ENCODE results near the gene MCF2L.

The MCF2L gene

DNA sequence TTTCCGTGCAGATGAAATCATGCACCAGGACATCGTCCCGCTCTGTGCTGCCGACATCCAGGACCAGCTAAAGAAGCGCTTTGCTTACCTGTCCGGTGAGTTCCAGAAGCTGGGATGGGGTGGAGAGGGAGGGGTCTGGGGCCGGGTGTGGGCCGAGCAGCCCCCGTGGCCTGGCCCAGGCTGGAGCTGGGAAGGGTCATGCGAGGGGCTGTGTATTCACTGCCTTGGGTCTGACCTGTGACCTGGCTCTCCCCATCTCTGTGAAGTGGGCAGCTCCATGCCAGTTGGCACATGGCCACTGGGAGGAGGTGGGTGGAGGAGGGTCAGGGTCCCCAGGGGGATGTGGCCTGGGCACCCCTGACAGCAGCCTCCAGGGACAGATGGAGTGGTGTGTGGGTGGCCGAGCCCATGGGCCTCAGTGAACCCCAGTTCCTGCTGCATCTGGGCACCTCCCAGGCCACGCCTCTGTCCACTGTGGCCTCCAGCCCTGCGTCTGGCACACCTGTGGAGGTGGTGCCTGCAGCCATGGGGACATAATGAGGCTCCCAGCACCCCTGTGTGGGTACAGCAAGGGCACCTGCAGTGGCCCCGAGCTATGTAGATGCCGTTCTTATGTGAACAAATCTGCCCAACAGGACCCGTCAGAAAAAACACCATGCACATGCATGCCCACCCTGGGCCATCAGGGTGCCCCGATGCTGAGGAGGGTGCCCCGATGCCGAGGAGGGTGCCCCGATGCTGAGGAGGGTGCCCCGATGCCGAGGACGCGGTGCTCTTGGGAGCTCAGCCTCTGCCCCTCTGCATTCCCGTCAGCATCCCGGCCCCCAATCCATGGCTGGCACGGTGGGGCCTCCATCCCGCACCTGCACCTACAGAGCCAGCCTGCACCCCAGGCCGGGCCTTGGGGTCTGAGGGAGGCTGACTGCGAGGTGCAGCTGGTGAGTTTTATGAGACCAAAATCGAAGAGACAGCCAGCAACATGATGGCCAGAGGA is 46.0 kb downstream of the MCF2L start:
- in situ Hi-C loops (cut with HindIII; ENCODE audit: low sequenced_read_pairs): no loop called here

DNA sequence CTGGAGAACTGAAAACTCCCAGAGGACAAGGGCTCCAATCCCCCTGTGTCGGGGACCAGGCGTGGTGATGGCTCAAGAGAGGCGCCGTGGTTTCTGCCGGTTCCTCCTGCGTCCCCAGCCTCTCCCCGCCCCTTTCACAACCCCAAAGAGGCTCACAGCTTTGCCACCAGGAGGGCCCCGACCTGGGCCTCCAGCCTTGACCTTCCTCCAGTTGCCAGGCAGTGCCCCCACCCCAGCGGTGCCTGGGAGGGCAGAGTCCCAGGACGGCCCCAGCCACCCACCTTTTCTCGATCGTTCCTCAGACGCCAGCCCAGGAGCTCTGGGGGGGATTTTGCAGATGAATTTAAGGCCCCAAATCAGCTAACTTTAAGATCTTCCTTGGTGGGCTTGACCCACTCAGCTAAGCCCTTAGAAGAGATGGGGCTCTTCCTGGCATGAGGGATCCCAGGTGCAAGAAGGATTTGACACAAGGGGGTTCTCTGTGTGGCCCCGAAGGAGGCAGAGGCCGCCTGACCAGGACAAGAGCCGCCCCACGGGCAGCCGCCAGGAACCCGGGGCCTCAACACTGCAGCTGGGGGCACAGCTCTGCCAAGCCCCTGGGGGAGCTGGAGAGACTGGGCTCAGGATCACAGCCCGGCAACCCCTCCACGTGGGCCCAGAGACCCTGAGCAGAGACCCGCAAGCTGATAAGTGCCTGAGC is 47.0 kb downstream of the MCF2L start:
- in situ Hi-C loops (cut with HindIII; ENCODE audit: low sequenced_read_pairs): no loop called here

DNA sequence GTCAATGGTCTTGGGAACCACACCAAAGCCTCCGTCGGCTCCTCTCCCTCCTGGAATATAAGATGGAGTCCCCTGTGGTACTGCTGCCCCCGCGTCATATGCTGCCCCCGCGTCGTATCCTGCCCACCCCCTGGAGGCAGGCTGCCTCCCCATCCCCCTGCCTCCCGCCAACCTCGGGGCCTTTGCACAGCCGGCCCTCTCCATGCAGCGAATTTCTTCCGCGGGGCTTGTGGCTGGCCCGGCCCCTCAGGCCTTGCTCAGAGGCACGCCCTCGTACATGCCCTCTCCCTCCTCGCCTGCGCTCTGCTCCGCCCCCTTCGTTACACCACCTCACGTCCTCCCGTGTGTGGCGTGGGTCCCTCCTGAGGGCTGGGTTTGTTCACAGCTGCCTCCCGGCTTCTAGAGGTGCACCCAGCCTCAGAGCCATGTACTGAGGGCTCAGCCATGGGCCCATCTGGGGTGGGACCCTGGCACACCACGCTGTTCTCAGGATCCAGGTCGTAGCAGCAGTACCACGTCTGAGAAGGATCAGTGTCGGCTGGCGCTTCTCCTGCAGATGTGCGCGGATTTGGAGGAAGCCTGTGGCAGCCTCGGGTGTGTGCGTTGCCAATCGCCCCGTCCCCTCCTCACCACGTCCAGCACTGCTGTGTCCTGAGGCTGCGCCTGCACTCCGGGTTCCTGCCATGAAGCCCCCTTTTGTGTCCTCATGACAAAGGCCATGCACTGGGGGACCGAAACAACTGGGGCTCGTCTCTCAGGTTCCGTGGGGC is 47.7 kb downstream of the MCF2L start:
- in situ Hi-C loops (cut with HindIII; ENCODE audit: low sequenced_read_pairs): no loop called here

DNA sequence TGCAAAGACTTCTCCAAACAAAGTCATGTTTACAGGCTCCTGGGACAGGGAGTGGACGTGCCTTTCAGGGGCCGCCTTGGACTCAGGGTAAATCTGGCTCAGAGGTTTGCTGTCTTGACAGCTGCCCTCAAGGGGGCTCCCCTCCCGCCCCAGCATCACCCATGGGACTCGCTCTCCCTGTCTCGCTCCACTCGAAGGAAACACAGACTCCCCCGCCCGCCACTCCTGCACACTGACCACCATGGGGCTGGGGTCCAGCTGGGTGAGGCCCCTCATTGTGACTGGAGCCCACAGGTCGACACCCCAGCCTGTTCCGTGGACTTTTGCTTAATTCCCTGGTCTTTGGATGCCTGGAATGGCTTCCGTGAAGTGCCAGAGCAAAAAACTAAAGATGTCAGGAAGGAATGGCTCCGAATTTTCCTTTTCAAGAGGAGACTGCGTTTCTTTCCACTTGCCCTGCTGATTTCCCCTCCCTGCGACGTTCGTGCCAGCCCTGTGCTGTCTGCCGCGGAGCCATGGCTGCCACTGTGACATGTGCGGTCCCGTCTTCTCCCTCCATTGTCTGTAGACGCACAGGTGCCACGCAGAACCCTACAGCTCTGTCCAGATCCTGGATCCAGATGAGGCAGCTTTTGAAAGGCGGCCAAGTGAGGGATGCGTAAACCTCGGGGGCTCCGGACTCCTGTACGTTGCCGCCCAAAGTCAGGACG is 48.6 kb downstream of the MCF2L start:
- in situ Hi-C loops (cut with HindIII; ENCODE audit: low sequenced_read_pairs): no loop called here

DNA sequence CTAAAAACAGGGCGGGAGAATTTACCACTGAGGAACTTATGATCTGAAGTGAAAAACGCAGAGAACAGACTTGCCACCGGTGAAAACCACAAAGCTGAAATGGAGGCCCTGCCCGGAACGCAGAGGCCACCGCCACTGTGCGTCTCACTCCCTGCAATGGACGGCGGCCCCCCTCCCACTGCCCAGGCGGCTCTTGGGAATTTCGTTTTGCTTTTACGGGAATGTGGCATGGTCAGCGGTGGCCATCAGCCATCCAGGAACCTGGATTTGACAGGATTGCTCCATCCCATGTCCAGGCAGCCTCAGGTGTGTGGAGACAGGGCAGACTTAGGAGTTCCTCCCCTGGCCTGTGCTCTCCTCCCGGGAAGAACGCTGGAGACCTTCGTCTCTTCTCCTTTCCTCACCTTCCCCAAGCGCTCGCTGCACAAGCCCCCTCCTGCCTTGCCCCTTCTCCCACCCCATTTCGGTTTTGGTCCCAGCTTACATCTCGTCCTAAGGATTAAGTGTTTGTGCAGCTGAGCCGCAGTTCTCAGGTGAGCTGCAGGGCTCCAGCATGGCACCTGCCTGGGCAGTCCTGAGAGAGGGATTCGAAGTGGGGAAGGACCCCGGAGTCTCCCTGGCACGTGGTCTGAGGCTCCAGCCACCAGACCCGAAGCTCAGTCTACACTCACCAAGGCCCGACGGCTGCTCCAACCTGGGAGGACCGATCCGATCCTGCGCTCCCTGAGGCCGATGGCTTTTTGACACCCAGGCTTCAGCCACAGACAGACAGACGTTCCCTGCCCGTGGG is 49.9 kb downstream of the MCF2L start:
- in situ Hi-C loops (cut with HindIII; ENCODE audit: low sequenced_read_pairs): no loop called here

DNA sequence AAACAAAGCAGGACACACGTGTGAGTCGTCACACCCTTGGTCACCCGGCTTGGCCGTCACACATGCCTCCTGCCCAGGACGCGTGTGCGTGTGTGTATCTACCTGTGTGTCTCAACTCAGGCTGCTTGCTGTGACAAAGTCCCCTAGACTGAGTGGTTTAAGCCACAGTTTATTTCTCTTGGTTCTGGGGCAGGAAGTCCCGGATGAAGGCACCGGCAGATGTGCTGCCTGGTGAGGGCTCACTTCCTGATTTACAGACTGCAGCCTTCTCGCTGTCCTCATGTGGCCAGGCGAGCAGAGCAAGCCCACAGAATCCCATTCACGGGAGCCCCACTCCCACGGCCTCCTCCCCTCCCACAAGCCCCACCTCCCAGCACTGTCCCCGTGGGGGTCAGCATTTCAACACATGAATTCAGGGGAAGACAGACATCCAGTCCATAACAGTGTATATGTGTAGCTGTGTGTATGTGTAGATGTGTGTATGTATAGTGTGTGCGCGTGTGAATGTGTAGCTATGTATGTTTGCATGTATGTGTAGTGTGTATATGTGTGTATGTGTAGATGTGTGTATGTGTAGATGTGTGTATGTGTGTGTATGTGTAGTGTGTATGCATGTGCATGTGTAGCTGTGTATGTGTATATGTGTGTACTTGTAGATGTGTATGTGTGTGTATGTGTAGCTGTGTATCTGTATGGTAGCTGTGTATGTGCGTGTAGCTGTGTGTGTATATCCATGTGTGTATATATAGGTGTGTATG is 51.5 kb downstream of the MCF2L start:
- in situ Hi-C loops (cut with HindIII; ENCODE audit: low sequenced_read_pairs): no loop called here

DNA sequence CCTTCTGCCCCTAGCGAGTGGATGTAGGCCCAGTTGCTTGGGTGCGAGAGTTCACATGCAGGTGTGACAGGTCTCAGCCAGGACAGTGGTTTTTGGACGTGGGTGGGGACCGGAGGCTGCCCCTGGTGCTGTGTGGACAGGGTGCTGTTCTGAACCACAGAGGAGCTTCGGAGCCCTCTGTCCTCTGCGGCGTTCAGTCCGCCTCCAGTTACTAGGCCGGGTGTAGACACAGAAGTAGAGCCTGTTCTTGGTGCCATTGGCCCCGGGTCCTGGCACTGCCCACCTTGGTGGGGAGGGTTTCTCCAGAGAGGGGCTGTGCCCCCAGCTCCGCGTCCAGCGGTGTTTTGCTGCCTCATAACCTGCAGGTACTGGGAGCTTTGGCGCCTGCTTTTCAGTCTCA is 52.4 kb downstream of the MCF2L start:
- in situ Hi-C loops (cut with HindIII; ENCODE audit: low sequenced_read_pairs): no loop called here

DNA sequence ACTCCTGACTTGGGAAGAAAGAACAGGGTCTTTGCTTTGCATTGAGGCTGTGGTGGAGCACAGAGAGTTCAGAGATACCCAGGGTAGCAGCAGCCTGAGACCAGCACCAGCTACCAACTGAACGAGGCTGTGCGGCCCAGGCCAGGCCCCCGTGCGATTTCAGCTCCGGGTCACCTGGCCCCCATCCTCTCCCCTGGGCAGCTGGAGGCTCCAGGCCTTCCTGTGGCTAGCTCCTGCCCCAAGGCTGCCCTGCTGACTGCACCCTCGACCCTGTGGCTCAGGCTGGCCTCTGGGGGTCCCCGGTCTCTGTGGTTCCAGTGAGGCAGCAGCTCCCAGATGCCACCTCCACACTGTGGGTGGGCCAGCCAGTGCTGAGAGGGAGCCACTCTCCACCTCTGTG is 52.8 kb downstream of the MCF2L start:
- in situ Hi-C loops (cut with HindIII; ENCODE audit: low sequenced_read_pairs): no loop called here

DNA sequence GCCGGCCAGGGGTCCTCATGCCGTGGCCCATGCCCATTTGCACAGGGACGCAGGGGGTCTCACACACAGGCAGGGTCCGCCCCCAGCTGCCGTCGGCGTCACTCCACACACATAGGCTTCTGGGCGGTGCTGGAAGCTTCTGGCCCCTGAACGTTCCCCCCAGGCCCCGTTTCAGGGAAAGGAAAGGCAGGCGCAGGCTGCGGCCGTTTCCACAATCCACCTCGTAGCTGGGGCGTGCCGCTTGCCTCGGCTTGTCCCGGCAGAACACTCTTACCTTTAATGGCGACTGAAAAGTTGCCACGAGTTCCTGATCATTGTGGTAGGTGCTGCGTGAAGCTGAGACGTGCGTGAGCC is 53.4 kb downstream of the MCF2L start:
- in situ Hi-C loops (cut with HindIII; ENCODE audit: low sequenced_read_pairs): no loop called here

DNA sequence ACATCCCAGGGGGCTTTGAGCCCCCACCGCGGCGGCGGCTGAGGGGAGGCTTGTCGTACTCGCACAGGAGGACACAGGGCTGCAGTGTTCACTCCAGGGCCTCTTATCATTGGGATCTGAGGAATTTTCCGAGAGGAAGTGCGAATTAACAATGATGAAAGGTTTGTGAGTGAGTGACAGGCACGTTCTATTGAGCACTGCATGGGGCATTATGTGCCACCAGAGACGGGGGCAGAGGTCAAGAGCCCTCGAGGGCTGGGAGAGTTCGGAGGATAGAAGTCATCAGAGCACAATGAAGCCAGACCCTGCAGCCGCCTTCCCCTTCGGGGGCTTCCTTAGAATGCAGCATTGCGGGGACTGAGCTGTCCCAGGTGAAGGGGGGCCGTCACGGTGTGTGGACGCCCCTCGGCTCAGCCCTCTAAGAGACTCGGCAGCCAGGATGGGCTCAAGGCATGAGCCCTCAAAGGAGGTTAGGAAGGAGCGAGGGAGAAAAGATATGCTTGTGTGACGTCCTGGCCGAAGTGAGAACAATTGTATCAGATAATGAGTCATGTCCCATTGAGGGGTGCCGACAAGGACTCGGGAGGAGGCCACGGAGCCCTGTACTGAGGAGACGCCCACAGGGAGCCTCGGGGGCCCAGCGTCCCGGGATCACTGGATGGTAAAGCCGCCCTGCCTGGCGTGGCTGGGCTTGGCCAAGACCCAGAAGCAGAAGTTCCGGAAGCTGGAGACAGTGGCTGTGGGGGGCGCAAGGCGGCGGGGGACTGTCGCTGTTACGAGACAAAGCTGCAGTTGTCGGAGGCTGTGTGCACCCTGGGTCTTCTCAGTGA is 53.9 kb downstream of the MCF2L start:
- in situ Hi-C loops (cut with HindIII; ENCODE audit: low sequenced_read_pairs): no loop called here

DNA sequence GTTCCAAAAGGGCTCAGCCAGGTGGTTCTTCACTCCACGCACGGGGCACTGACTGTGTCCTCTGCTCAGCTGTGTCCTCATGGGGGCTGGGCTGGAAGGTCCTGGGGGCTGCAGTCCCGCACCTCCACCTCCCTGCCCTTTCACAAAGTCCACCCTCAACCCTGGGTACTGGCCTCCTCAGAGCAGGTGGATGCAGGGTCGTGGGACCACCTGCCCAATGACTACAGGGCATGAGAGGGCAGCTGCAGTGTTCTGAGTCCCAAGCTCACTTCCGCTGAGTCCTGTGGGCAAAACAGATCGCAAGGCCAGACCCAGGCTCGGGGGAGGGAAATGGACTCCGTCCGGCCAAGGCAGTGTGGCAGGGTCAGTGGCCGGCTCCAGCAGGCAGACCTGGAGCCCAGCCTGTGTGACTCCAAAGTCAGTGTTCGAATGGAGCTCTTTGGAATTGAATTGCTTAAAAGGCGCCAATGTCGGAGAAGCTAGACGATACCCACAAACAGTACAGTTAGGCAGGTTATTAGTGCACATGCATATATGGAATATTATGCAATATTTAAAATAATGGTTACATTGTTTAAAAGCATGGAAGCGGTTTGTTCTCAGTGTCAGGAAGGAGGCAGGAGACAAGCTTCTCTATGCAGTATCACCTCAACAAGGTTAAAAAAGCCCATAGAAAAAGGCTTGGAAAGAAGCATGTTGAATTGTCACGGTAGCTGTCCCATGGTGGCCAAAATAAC is 54.8 kb downstream of the MCF2L start:
- in situ Hi-C loops (cut with HindIII; ENCODE audit: low sequenced_read_pairs): no loop called here

DNA sequence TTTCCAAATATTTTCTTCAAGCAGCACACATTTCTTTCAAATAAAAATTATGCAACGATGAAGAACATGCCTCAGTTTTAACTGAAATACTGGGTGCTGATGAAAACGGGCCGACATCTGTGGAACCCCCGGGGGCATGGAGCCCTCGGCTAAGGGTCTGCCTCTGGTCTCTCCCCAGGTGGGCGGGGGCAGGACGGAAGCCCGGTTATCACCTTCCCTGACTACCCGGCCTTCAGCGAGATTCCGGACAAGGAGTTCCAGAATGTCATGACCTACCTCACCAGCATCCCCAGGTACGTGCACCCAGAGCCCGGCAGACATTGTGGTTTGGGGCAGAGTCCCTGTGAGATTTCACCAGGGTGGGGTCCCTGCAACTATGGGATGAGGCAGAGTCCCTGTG is 55.5 kb downstream of the MCF2L start:
- in situ Hi-C loops (cut with HindIII; ENCODE audit: low sequenced_read_pairs): no loop called here

DNA sequence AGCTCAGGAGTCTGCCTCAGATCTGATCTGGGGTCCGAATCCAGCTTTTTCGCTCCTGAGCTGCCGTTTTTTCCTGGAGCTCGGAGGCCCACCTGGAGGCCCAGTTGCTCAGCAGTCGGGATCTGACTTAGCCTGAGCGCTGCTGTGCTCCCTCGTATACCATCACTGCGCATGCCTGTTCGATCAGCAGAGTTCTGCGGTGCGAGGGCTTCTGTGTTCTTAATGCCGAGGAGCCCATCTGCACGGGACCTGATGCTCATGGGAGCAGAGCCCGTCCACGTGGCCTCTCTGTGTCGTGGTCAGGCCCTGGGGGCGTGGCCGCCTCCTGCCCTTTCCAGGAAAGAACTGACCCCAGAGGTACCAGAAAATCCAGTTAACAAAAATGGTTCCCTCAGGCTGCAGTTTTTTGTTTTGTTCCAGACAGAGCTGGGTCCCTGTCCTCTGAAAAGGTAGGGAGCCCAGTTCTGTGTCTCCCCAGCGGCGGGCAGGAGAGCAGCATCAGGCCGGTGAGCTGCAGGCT is 57.4 kb downstream of the MCF2L start:
- in situ Hi-C loops (cut with HindIII; ENCODE audit: low sequenced_read_pairs): no loop called here

DNA sequence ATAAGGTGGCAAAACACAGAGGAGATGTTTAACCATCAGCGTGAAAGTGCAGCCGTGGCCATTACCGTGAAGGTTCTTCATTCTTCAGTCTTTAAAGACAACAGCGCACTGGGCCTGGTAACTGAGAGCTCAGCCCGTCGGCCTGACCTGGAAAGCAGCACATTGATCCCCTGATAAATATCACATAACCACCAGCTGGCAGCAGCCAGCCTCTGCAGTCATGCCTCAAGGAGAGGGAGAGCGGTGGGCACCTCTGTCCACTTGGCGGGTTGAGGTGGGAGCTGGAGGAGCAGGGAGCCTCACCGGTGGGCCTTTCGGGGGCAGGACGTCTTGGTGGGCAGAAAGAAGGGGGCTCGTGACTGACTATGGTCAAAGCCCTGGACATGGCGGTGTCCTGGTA is 58.1 kb downstream of the MCF2L start:
- in situ Hi-C loops (cut with HindIII; ENCODE audit: low sequenced_read_pairs): no loop called here

DNA sequence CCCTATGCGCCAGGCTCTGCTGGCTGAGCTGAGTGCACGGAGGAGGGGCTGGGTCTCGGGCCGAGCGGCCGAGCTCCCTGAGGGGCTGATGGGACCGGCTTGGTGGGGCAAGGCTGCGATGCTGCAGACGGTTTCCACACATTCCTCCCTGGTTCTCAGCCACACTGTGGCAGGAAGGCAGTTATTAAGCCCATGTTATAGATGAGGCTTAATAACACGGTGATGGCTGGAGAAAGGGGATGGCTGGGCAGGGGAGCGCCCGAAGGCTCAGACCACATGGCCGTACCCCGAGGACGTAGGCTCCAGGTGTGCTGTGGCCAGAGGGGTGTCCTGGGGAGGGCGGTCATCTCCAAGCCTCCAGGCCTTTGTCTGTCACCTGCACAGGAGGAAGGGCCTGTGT is 58.6 kb downstream of the MCF2L start:
- in situ Hi-C loops (cut with HindIII; ENCODE audit: low sequenced_read_pairs): no loop called here

DNA sequence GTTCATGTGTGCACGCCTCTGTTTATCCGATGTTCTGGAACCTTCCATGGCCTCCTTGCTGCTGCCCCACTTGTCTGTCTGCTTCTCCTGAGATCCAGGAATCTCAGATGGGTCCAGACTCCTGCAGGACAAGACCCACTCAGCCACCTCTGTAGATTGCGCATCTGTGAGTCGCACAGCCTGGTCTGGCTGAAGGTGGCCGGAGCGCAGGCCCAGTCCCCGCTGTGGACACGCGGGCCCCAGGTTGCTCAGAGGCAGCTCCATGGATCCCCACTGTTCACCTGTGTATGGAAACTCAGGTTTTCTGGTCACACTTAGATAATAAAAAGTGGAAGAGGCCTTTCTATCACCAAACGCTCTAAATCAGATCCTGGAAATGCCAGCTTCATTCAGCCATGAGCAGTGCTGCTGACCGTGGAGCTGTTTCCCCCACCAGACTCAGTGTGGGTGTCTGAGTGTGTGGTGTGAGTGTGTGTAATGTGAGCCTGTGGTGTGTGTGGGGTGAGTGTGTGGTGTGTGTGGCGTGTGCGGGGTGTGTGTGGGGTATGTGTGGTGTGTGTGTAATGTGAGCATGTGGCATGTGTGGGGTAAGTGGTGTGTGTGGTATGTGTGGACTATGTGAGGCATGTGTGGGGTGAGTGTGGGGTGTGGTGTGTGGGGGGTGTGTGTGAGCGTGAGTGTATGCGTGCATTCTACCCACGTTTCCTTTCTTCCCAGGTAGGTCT is 59.5 kb downstream of the MCF2L start:
- in situ Hi-C loops (cut with HindIII; ENCODE audit: low sequenced_read_pairs): no loop called here

DNA sequence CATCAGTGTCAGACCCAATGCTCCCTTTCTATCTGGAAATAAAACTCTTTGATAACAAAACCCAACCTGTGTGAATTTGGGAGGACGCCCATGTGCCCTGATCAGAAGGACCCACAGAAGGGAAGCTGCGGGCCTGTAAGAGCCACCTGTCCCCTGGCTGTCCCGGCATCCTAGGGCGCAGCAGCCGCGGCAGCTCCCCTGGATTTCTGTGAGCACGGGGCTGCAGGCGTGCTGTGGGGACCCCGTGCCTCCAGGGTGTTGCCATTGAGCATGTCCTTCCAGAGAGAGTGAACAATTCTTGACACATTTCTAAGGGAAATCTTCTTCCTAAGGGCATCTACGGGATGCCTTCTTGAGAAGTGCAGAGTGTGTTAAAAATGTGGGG is 60.0 kb downstream of the MCF2L start:
- in situ Hi-C loops (cut with HindIII; ENCODE audit: low sequenced_read_pairs): no loop called here
